SH-SY5Y (cell line): Measurements from ENCODE around the gene ASCC1.

ENCODE experiments used
- GATA2 ChIP-seq: IDR thresholded peaks from 2 replicates; pipeline ENCODE4 v1.6.1; 2011; ENCODE audit warnings: mild to moderate bottlenecking, low read depth, low read length
- GATA3 ChIP-seq: IDR thresholded peaks from 2 replicates; pipeline ENCODE4 v1.6.1; 2011; ENCODE audit warnings: low read depth, mild to moderate bottlenecking, low read length, moderate library complexity

GRCh38 chr10:72257051-72257892 lies 41.2 kb upstream of the ASCC1 start:
- TF ChIP-seq GATA2, result no peak
- TF ChIP-seq GATA3, result no peak
